ENCODE results near the gene SDR9C7. TPM values are rescaled to one million over a fixed set of nuclear protein-coding genes. Genes with fewer than 3 reads are reported as not detected.

SDR9C7 gene
- polyA plus RNA-seq, 3 donors = not detected

DNA sequence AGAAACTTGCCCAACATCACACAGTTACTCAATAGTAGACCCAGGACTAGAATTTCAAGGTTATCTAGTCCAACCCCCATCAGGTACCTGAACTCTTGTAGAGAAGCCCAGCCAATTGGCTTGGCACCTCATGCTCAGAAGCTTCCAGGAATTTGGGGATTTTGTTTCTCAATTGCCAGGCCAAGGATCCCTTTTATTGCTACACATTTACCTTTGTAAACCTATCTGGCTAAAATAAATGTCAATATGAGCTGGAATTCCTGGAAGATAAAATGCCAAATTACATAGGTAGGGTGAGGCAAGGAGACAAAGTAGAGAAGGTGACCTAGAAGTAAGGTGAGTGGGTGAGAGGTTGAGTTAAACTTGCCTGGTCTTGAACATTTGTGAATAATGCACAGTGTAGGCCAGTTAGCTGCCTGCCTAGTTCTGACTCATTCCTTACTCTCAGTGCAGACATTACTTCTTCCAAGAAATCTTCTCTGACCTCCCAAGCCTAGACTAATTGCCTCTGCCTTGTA is 36.3 kb downstream of the SDR9C7 start:
- no peak overlapping the region for H3K4me2 ChIP-seq (replicated peaks; ENCODE audit: extremely low read depth, low read length, poor library complexity, severe bottlenecking)
- no peak overlapping the region for H2AFZ ChIP-seq (ENCODE audit: insufficient read depth, low read depth, low read length, poor library complexity, severe bottlenecking)
- TF ChIP-seq, protein P1, sequence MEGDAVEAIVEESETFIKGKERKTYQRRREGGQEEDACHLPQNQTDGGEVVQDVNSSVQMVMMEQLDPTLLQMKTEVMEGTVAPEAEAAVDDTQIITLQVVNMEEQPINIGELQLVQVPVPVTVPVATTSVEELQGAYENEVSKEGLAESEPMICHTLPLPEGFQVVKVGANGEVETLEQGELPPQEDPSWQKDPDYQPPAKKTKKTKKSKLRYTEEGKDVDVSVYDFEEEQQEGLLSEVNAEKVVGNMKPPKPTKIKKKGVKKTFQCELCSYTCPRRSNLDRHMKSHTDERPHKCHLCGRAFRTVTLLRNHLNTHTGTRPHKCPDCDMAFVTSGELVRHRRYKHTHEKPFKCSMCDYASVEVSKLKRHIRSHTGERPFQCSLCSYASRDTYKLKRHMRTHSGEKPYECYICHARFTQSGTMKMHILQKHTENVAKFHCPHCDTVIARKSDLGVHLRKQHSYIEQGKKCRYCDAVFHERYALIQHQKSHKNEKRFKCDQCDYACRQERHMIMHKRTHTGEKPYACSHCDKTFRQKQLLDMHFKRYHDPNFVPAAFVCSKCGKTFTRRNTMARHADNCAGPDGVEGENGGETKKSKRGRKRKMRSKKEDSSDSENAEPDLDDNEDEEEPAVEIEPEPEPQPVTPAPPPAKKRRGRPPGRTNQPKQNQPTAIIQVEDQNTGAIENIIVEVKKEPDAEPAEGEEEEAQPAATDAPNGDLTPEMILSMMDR (IDR thresholded peaks at IDR 0.05) = no peak
- H3K9ac ChIP-seq (ENCODE audit: insufficient read depth, low read length, poor library complexity, severe bottlenecking) = no peak overlapping the region
- no peaks in the 10 kb centered on the region for H3K79me2 ChIP-seq (ENCODE audit: insufficient read depth, low read length)
- H3K9me3 ChIP-seq (replicated peaks in 1 of 2; ENCODE audit: control insufficient read depth in 1 of 2, insufficient read depth in 1 of 2, low read length in 2 of 2) = peaks cover 30 to 31% of the 10 kb centered on the region in 2 donors
- no peak for DNase-seq
- Mint-ChIP-seq H3K27ac (no peak overlapping the region), H3K9me3 (peaks cover 23 to 35% (median 30%) of the 10 kb centered on the region in 7 donors), H3K4me1 (no peaks in the 10 kb centered on the region), H3K27me3 (ENCODE audit: low read depth in 3 of 3) (peaks cover 0 to 4% (median 3%) of the 10 kb centered on the region in 3 donors), H3K4me3 (no peak overlapping the region), H3K36me3 (no peaks in the 10 kb centered on the region)
- intact Hi-C loops (cut with micrococcal nuclease) = no loop called here
- H3K36me3 ChIP-seq (replicated peaks in 1 of 2; ENCODE audit: control insufficient read depth in 1 of 2, insufficient read depth in 2 of 2, low read length in 2 of 2) = no peaks in the 10 kb centered on the region
- no peak overlapping the region for H3K27ac ChIP-seq (ENCODE audit: low read depth in 1 of 2, low read length in 2 of 2)
- H3K4me1 ChIP-seq (ENCODE audit: control insufficient read depth in 1 of 2, insufficient read depth in 2 of 2, low read length in 2 of 2) = no peaks in the 10 kb centered on the region
- no peaks in the 10 kb centered on the region for H3K27me3 ChIP-seq (ENCODE audit: control insufficient read depth in 2 of 2, insufficient read depth in 2 of 2, low read length in 2 of 2)
- no peak overlapping the region for H3K4me3 ChIP-seq (replicated peaks in 1 of 3; ENCODE audit: low read depth in 2 of 3, low read length in 3 of 3)
- no peaks in the 10 kb centered on the region for H4K20me1 ChIP-seq (ENCODE audit: insufficient read depth, low read length)

DNA sequence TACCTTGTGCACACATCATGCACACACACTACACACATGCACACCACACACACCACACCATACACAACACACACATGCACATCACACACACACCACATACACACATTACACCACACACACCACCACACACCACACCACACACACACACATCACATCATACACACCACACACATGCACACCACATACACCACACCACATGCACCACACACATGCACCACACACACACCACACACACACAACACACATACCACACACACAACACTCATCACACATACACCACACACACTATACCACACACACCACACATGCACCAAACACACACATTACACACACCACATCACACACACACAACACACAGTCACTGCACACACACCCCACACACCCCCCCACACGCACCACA is 38.1 kb downstream of the SDR9C7 start:
- Mint-ChIP-seq H3K4me1 (no peaks in the 10 kb centered on the region), H3K36me3 (no peaks in the 10 kb centered on the region), H3K9me3 (peaks cover 12 to 21% (median 18%) of the 10 kb centered on the region in 7 donors), H3K4me3 (no peak overlapping the region), H3K27ac (no peak overlapping the region), H3K27me3 (ENCODE audit: low read depth in 3 of 3) (peaks cover 0 to 4% (median 3%) of the 10 kb centered on the region in 3 donors)
- Histone ChIP-seq H3K27ac (ENCODE audit: low read depth in 1 of 2, low read length in 2 of 2) (no peak overlapping the region), H3K9ac (ENCODE audit: insufficient read depth, low read length, poor library complexity, severe bottlenecking) (no peak overlapping the region), H3K9me3 (replicated peaks in 1 of 2; ENCODE audit: control insufficient read depth in 1 of 2, insufficient read depth in 1 of 2, low read length in 2 of 2) (peaks cover 15 to 16% of the 10 kb centered on the region in 2 donors), H3K27me3 (ENCODE audit: control insufficient read depth in 2 of 2, insufficient read depth in 2 of 2, low read length in 2 of 2) (no peaks in the 10 kb centered on the region), H4K20me1 (ENCODE audit: insufficient read depth, low read length) (no peaks in the 10 kb centered on the region), H2AFZ (ENCODE audit: insufficient read depth, low read depth, low read length, poor library complexity, severe bottlenecking) (no peak overlapping the region), H3K4me2 (replicated peaks; ENCODE audit: extremely low read depth, low read length, poor library complexity, severe bottlenecking) (no peak overlapping the region), H3K4me3 (replicated peaks in 1 of 3; ENCODE audit: low read depth in 2 of 3, low read length in 3 of 3) (no peak overlapping the region), H3K36me3 (replicated peaks in 1 of 2; ENCODE audit: control insufficient read depth in 1 of 2, insufficient read depth in 2 of 2, low read length in 2 of 2) (no peaks in the 10 kb centered on the region), H3K79me2 (ENCODE audit: insufficient read depth, low read length) (no peaks in the 10 kb centered on the region), H3K4me1 (ENCODE audit: control insufficient read depth in 1 of 2, insufficient read depth in 2 of 2, low read length in 2 of 2) (no peaks in the 10 kb centered on the region)
- no peak for DNase-seq
- intact Hi-C loops (cut with micrococcal nuclease) = no loop called here
- 100% methylated on average over 1 of the region's 1 CpG for WGBS (ENCODE audit: insufficient coverage)
- TF ChIP-seq, protein P1 (IDR thresholded peaks at IDR 0.05) = no peak
